HG03432 (cell line): Measurements from ENCODE around the gene DBET.
"Not testable (repeated sequence)": the region's sequence is repeated elsewhere in the genome, so short reads cannot be mapped to it uniquely, and the experiment has no call there.

Source experiments
- ATAC-seq: cut with Tn5 transposase; IDR thresholded peaks from one replicate; pipeline ENCODE4 v1.9.1; 2021; ENCODE audit warnings: mild to moderate bottlenecking, moderate library complexity; ENCODE audit not compliant: unreplicated experiment

Gene DBET

DNA sequence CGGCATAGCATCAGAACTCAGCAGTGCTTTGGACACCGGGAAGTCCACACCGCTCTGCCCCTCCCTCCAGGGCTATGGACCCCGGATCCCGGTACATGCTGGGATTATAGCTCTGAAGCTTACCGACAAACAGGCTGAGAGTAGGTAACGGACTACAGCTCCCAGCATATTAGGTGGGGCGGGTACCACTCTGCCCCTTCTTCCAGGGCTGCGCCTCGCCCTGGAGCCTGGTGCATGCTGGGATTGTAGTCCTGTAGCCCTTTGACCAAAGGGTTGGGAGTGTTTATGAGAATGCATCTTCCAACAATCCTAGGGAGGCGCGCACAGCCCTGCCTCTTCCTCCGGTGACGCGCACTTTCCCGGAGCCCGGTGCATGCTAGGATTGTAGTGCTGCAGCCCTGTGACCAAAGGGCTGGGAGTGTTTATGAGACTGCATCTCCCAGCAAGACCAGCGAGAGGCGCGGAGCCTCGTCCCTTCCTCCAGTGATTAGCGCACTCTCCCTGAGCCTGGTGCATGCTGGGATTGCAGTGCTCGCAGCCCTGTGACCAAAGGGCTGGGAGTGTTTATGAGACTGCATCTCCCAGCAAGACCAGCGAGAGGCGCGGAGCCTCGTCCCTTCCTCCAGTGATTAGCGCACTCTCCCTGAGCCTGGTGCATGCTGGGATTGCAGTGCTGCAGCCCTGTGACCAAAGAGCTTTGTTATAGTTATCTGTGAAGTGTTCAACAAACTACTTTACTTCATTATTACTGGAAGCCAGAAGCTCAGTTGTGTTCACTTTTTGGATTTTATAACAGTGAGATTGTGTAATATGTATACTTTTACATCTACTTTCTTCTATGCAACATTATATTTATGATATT lies 14.7 kb upstream of the DBET start:
- peak; percentile 60 for ATAC-seq

DNA sequence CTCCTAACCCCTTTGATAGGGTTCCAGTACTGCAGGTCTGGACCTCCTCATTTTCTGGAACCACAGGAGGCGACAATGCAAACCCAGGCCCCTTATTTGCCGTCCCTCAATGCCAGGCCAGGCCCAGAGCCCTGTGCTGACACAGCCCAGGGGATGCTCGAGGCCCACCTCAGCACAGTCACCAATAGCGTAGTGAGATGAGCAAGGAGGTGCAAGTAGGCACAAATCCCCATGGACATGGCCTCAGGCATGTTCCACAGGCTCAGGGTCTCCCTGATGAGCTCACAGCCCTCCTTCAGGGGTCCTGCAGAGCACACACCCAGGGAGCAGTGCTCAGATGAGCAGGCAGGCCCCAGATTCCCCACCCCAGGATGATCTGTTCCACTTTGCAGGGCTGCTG lies 5.3 kb upstream of the DBET start:
- ATAC-seq: not testable (repeated sequence)

DNA sequence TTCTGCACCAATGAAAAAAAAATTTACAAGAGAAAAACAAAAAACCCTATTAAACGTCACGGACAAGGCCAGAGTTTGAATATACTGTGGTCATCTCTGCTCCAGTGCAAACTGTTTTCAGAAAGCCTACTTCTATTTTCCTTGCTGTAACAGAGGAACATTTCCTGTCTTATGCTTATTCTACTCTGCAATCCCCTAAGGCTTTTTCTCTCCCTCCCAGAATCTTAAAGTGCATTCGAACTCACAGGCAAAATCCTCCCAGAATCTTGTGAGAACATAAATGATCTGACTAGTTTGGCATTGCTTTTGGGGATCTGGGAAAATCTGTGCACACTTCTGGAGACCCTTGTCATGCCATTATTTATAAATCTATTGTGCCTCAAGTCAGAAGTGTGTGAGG lies 503 bp downstream of the DBET start:
- ATAC-seq: not testable (repeated sequence)

DNA sequence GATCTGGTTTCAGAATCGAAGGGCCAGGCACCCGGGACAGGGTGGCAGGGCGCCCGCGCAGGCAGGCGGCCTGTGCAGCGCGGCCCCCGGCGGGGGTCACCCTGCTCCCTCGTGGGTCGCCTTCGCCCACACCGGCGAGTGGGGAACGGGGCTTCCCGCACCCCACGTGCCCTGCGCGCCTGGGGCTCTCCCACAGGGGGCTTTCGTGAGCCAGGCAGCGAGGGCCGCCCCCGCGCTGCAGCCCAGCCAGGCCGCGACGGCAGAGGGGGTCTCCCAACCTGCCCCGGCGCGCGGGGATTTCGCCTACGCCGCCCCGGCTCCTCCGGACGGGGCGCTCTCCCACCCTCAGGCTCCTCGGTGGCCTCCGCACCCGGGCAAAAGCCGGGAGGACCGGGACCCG lies 4.0 kb downstream of the DBET start:
- not testable (repeated sequence) for ATAC-seq

DNA sequence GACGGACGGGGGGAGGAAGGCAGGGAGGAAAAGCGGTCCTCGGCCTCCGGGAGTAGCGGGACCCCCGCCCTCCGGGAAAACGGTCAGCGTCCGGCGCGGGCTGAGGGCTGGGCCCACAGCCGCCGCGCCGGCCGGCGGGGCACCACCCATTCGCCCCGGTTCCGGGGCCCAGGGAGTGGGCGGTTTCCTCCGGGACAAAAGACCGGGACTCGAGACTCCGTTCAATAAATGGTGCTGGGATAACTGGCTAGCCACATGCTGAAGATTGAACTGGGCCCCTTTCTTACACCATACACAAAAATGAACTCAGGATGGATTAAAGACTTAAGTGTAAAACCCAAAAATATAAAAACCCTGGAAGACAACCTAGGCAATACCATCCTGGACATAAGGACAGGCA lies 28.8 kb downstream of the DBET start:
- not testable (repeated sequence) for ATAC-seq

DNA sequence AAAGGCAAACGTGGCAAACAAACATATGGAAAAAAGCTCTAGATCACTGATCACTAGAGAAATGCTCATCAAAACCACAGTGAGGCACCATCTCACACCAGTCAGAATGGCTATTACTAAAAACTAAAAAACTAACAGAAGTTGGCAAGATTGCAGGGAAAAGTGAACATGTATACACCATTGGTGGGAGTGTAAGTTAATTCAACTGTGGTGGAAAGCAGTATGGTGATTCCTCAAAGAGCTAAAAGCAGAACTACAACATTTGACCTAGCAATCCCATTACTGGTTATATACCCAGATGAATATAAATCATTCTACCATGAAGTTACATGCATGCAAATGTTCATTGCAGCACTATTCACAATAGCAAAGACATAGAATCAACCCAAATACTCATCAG lies 29.7 kb downstream of the DBET start:
- ATAC-seq: not testable (repeated sequence)

DNA sequence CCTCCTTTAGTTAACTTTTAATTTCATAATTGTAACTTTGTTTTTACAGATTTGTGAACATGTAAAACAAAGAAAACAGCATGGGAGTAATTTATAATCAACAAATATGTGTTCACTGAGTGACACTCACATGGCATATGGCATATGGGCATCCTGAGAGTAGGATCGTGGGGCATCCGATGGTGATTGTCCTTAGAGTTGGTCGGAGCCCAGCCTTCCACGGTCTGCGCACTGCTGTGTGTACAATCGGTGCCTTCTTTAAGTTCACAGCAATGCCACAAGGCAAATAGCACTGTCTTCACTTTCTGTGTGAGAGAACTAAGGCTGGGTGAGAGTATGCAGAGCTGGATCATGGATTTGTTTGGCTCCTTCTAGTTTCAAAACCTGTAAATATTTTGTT lies 31.0 kb downstream of the DBET start:
- not testable (repeated sequence) for ATAC-seq

DNA sequence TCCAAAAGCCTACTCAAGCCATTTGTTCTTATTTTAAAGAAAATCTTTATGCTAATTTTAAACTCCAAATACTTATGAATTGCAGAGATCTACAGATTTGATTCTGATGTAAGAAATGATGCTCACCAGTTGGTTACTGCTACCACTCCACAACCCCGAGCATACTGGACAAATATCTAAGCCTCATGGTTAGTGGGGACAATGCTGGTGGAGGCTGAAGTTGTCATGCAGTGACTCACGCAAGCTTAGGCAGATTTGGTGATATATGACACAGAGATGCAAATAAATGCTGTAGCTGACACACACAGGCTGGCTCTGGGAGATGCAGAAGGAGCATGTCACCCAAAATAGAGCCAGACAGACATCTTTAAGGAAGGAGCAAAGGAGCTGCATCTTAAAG lies 35.3 kb downstream of the DBET start:
- not testable (repeated sequence) for ATAC-seq

DNA sequence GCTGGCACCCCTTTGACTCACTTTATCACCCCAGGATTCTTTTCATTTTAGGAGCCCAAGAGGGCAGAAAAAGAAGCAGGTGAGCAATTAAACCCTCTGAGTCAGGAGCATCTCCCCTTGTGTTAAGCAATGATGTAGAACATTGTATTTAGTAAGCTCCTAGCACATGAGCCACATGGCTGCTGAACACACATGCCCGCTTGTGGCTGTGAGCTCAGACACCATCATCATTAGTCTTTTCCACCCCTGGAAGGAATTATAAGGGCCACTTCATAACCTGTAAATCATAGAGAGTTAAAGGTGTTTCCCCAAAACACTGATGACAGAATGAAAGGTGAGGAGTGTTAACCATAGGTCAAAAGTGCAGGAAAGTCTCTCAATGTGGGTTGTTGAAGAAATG lies 37.2 kb downstream of the DBET start:
- ATAC-seq: not testable (repeated sequence)

DNA sequence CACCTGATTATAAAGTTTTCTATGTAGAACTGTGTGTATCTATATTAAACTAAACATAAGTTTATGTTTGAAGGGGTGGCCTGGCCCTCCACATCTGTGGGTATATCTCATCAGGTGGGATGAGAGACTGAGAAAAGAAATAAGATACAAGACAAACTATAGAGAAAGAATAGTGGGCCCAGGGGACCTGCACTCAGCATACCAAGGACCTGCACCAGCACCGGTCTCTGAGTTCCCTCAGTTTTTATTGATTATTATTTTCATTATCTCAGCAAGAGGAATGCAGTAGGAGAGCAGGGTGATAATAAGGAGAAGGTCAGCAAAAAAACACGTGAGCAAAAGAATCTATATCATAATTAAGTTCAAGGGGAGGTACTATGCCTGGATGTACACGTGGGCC lies 41.9 kb downstream of the DBET start:
- not testable (repeated sequence) for ATAC-seq

DNA sequence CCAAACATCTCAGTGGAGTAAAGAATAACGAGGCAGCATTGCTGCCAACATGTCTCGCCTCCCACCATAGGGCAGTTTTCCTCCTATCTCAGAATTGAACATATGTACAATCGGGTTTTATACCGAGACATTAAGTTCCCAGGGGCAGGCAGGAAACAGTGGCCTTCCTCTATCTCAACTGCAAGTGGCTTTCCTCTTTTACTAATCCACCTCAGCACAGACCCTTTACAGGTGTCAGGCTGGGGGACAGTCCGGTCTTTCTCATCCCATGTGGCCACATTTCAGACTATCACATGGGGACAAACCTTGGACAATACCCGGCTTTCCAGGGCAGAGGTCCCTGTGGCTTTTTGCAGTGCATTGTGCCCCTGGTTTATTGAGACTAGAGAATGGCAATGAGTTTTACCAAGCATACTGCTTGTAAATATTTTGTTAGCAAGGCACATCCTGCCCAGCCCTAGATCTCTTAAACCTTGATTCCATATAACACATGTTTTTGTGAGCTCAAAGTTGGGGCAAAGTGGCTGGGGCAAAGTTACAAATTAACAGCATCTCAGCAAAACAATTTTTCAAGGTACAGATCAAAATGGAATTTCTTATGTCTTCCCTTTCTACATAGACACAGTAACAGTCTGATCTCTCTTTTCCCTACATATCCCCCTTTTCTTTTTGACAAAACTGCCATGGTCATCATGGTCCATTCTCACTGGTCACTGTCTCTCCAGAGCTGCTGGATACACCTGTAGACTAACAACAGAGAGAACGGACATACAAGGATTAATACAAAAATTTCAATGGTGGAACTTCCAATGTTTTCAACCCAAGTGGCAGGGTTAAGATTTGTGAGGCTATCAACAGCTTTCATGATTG lies 42.5 kb downstream of the DBET start:
- not testable (repeated sequence) for ATAC-seq

DNA sequence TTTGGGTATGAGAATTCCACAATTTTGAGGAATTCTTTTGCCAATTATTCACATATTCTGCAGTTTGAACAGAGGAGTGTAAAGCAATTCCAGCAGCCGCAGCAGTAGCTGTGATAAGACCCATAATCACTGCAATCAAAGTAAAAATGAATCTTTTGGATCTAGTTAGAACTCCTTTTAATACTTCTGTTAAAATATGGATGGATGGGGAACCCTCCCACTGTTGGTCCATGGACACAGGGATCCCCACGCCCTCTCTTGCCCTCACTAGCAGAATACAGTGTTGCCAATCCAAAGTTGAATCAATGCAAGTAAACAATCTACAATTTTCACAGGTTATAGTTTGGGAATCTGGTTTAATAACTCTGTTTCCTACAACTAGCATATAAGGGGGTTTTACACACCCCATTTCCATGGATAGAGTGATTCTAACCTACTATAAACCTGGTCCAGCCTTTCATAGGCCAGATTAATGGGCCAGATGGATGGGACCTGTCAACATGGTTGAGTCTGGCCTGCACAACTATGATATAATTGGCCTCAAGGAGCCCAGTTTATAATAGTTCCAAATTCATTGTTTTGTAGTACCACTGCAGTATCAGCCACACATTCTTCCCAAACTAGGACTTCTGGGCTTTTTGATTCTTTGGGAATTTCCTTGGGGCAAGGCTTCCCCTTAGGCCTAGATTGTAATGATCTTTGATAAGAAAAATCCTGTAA lies 43.6 kb downstream of the DBET start:
- not testable (repeated sequence) for ATAC-seq

DNA sequence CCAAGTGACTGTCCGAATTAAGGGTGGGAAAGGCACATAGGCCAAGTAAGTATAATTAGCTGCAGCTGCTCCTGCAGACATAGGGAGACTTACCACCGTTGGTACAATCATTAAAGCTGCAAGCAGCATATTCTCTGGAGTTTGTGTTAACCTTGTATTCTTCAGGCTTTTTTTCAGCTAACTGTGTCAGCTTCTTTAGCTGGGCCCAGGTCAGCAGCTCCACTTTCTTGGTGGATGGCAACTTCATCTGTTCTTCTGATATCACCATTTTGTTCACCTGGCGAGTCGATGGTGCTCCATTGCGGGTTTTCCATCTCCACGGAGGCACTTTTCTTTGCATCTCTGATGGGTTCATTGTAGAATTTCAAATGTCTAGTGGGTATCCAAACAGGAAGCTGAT lies 44.5 kb downstream of the DBET start:
- not testable (repeated sequence) for ATAC-seq

DNA sequence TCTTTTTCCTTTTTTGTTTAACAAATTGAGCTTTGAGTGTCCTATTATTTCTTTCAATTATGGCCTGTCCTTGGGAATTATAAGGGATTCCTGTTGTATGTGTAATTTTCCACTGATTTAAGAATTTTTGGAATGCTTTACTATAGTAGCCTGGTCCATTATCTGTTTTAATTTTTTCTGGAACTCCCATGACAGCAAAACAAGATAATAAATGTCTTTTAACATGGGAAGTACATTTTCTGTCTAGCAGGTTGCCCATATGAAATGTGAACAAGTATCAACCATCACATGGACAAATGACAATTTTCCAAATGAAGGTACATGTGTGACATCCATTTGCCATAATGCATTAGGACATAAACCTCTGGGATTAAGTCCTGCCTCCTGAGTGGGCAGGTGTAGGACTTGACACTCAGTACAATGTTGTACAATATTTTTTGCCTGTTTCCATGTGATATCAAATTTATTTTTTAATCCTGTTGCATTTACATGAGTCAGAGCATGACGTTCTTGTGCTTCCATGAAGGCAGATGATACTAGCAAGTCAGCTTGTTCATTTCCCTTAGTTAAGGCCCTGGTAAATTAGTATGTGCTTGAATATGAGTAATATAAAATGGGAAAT lies 45.2 kb downstream of the DBET start:
- not testable (repeated sequence) for ATAC-seq

DNA sequence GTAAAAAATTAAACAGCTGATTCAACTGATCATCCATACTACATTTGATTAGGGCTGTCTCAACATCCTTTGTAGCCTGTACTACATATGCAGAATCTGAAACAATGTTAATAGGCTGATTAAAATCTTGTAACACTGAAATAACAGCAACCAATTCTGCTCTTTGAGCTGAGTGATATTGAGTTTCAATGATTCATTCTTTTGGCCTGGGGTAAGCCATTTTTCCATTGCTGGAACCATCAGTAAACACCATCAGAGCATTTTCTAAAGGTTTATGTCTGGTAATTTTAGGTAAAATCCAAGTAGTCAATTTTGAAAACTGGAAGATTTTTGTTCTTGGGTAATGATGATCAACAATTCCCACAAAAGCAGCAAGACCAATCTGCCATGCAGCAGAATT lies 45.7 kb downstream of the DBET start:
- not testable (repeated sequence) for ATAC-seq

DNA sequence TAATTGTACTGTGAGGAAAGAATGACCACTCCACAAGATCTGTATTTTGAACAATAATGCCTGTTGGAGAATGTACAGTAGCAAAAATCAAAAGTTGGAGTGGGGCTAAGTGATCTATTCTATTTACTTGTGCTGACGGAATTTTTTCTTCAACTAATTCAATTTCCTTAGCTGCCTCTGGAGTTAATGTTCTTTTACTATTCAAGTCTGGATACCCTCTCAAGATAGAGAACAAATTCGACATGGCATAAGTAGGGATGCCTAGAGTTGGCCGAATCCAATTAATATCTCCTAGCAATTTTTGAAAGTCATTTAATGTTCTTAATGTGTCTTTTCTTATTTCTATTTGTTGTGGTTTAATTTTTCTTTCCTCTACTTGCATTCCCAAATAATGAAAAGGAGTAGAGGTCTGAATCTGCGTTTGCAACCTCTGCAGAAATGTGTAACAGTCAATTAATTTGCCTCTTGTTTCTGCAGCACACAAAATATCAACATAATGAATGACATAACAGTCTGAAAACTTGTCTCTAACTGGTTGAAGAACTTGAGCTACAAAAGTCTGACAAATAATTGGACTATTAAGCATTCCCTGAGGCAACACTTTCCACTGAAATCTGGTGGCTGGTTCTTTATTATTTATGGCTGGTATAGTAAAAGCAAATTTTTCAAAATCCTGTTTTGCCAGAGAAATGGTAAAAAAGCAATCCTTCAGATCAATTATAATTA lies 46.4 kb downstream of the DBET start:
- ATAC-seq: not testable (repeated sequence)

DNA sequence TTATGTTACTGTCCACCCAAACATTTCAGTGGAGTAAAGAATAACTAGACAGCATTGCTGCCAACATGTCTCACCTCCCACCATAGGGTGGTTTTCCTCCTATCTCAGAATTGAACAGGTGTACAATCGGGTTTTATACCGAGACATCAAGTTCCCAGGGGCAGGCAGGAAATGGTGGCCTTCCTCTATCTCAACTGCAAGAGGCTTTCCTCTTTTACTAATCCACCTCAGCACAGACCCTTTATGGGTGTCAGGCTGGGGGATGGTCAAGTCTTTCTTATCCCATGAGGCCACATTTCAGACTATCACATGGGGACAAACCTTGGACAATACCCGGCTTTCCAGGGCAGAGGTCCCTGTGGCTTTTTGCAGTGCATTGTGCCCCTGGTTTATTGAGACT lies 48.6 kb downstream of the DBET start:
- not testable (repeated sequence) for ATAC-seq

DNA sequence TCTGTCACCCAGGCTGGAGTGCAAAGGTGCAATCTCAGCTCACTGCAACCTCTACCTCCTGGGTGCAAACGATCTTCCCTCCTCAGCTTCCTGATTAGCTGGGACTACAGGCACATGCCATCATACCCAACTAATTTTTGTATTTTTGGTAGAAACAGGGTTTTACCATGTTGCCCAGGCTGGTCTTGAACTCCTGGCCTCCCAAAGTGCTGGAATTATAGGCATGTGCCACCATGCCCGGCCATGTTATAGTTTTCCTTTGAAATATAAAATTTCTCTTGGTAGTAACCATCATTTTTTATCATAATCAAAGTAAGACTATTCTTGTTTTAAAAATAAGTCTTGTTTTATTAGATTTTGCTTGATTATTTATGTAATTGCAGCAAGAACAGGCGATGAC lies 50.7 kb downstream of the DBET start:
- not testable (repeated sequence) for ATAC-seq
